Common myeloid progenitor, CD34-positive (primary cell): ENCODE data around the gene NRF1.
"Not testable (repeated sequence)": the region's sequence is repeated elsewhere in the genome, so short reads cannot be mapped to it uniquely, and the experiment has no call there.

Experiments used
- CTCF ChIA-PET: fragments of 350-600 bp; sonication (Branson Sonifier 250); formaldehyde crosslinking; loops from one replicate; lab custom pipeline; 2021; ENCODE audit warnings: antibody characterized with exemption; lab: Charles Lee
- POLR2A ChIA-PET: fragments of 350-600 bp; sonication (Branson Sonifier 250); formaldehyde crosslinking; loops from one replicate; lab custom pipeline; 2021; ENCODE audit warnings: antibody characterized with exemption; lab: Charles Lee
- DNase-seq, 3 donors: peaks; one replicate each; pipeline versions ENCODE4 v3.0.0 to v3.0.0-alpha.2; 2013
- H3K27ac ChIP-seq, 2 experiments: 1 replicate in 1 of 2; 2 replicates in 1 of 2; pipeline ENCODE4 v1.7.0; 2013; ENCODE audit warnings: inconsistent platforms in 2 of 2, low read length in 2 of 2, mild to moderate bottlenecking in 2 of 2, low read depth in 1 of 2, moderate library complexity in 1 of 2; ENCODE audit not compliant: severe bottlenecking in 2 of 2, insufficient read depth in 1 of 2, poor library complexity in 1 of 2
- H3K27me3 ChIP-seq, 5 experiments: replicated peaks in 2 of 5; 1 replicate in 3 of 5; 2 replicates in 2 of 5; pipeline versions ENCODE4 v1.6.1 to v1.7.0; 2013; ENCODE audit warnings: low read length in 4 of 5, mild to moderate bottlenecking in 2 of 5, moderate library complexity in 2 of 5, inconsistent platforms in 1 of 5; ENCODE audit not compliant: insufficient read depth in 5 of 5, control insufficient read depth in 4 of 5
- H3K36me3 ChIP-seq, 4 experiments: 1 replicate in 2 of 4; 2 replicates in 2 of 4; pipeline versions ENCODE4 v1.6.1 to v1.7.0; 2013; ENCODE audit warnings: low read length in 3 of 4, control low read depth in 1 of 4, mild to moderate bottlenecking in 1 of 4; ENCODE audit not compliant: control insufficient read depth in 4 of 4, insufficient read depth in 4 of 4
- H3K4me1 ChIP-seq, 4 experiments: 1 replicate in 3 of 4; 2 replicates in 1 of 4; pipeline versions ENCODE4 v1.6.1 to v1.7.1; 2013; ENCODE audit warnings: low read length in 3 of 4, mild to moderate bottlenecking in 3 of 4, control low read depth in 1 of 4, inconsistent platforms in 1 of 4, moderate library complexity in 1 of 4; ENCODE audit not compliant: control insufficient read depth in 4 of 4, insufficient read depth in 4 of 4; ENCODE audit errors: control extremely low read depth in 1 of 4
- H3K4me3 ChIP-seq, 7 experiments: 1 replicate in 4 of 7; 2 replicates in 3 of 7; pipeline versions ENCODE4 v1.5.1 to v1.7.0; 2013; ENCODE audit warnings: mild to moderate bottlenecking in 7 of 7, low read length in 6 of 7, moderate library complexity in 6 of 7, inconsistent platforms in 2 of 7, low read depth in 2 of 7, control low read depth in 1 of 7; ENCODE audit not compliant: insufficient read depth in 4 of 7, control insufficient read depth in 1 of 7; ENCODE audit errors: extremely low read depth in 1 of 7
- H3K9me3 ChIP-seq, 5 experiments: 1 replicate in 4 of 5; 2 replicates in 1 of 5; pipeline versions ENCODE4 v1.6.1 to v1.7.1; 2013; ENCODE audit warnings: low read length in 4 of 5, mild to moderate bottlenecking in 2 of 5, inconsistent platforms in 1 of 5, low read depth in 1 of 5, moderate library complexity in 1 of 5; ENCODE audit not compliant: control insufficient read depth in 4 of 5, insufficient read depth in 2 of 5; ENCODE audit errors: control extremely low read depth in 1 of 5
- WGBS: methylation state at CpG from one replicate; pipeline ENCODE4 v1.1.5; 2013; ENCODE audit not compliant: insufficient coverage; 5-methylcytosine and 5-hydroxymethylcytosine counted together

The NRF1 gene

GRCh38 chr7:129794461-129794860 is 182.9 kb downstream of the NRF1 start:
- WGBS = 96% methylated on average over 9 of the region's 9 CpGs
- H3K9me3 ChIP-seq, H3K4me3 ChIP-seq, H3K4me1 ChIP-seq, CTCF ChIA-PET, DNase-seq, H3K36me3 ChIP-seq, POLR2A ChIA-PET, H3K27ac ChIP-seq: not testable (repeated sequence)
- peaks cover 0 to 17% (median 6%) of the 10 kb centered on the region in 5 experiments for H3K27me3 ChIP-seq

- POLR2A ChIA-PET = no interaction called here
- CTCF ChIA-PET = no interaction called here
- WGBS = 86% methylated on average over 5 of the region's 9 CpGs
- H3K4me3 ChIP-seq = no peak overlapping the region
- no peaks in the 10 kb centered on the region for H3K36me3 ChIP-seq
- no peaks in the 10 kb centered on the region for H3K9me3 ChIP-seq
- DNase-seq = no peak
- H3K27ac ChIP-seq = no peak overlapping the region
- no peaks in the 10 kb centered on the region for H3K4me1 ChIP-seq
- peaks cover 0 to 3% (median 0%) of the 10 kb centered on the region in 5 experiments for H3K27me3 ChIP-seq
Observed at GRCh38 chr7:129796186-129796775, 184.8 kb downstream of the NRF1 start.

- Histone ChIP-seq H3K9me3 (no peaks in the 10 kb centered on the region), H3K27me3 (peaks cover 0 to 3% (median 0%) of the 10 kb centered on the region in 5 experiments), H3K36me3 (no peaks in the 10 kb centered on the region), H3K4me1 (no peaks in the 10 kb centered on the region), H3K27ac (no peak overlapping the region), H3K4me3 (no peak overlapping the region)
- POLR2A ChIA-PET = no interaction called here
- CTCF ChIA-PET = no interaction called here
- WGBS = 91% methylated on average over 5 of the region's 7 CpGs
- DNase-seq = no peak
Observed at GRCh38 chr7:129797214-129797789, 185.8 kb downstream of the NRF1 start.

- Histone ChIP-seq H3K4me3 (no peak overlapping the region), H3K27me3 (peaks cover 0 to 3% (median 0%) of the 10 kb centered on the region in 5 experiments), H3K27ac (no peak overlapping the region), H3K4me1 (no peaks in the 10 kb centered on the region), H3K9me3 (no peaks in the 10 kb centered on the region), H3K36me3 (no peaks in the 10 kb centered on the region)
- ChIA-PET POLR2A (no interaction called here), CTCF (interaction anchor here (0.7 kb wide), 1 partner anchor 15 kb away, joined by 3 read pairs; no protein-coding TSS in a partner anchor)
- over 99% methylated on average over 14 of the region's 16 CpGs for WGBS
- DNase-seq = no peak
Observed at GRCh38 chr7:129798616-129799349, 187.3 kb downstream of the NRF1 start.

- ChIA-PET POLR2A (no interaction called here), CTCF (interaction anchor here (0.9 to 1.0 kb wide), 2 partner anchors 12 to 212 kb away, joined by 3 to 5 read pairs; no protein-coding TSS in a partner anchor)
- Histone ChIP-seq H3K27ac (no peak overlapping the region), H3K4me1 (no peaks in the 10 kb centered on the region), H3K27me3 (peaks cover 0 to 3% (median 0%) of the 10 kb centered on the region in 5 experiments), H3K36me3 (no peaks in the 10 kb centered on the region), H3K4me3 (no peak overlapping the region), H3K9me3 (no peaks in the 10 kb centered on the region)
- DNase-seq = no peak
- WGBS = 97% methylated on average over 11 of the region's 13 CpGs
Observed at GRCh38 chr7:129799350-129799955, 187.9 kb downstream of the NRF1 start.

- Histone ChIP-seq H3K27ac (no peak overlapping the region), H3K4me3 (no peak overlapping the region), H3K27me3 (peaks cover 0 to 3% (median 0%) of the 10 kb centered on the region in 5 experiments), H3K36me3 (no peaks in the 10 kb centered on the region), H3K4me1 (no peaks in the 10 kb centered on the region), H3K9me3 (no peaks in the 10 kb centered on the region)
- ChIA-PET POLR2A (no interaction called here), CTCF (interaction anchor here (1.1 kb wide), 1 partner anchor 12 kb away, joined by 3 read pairs; no protein-coding TSS in a partner anchor)
- no peak for DNase-seq
- WGBS = 98% methylated on average over 7 of the region's 7 CpGs
Observed at GRCh38 chr7:129800901-129801300, 189.4 kb downstream of the NRF1 start.
